ENCODE data around the gene AFAP1. TPM values are rescaled to one million over a fixed set of nuclear protein-coding genes. Genes with fewer than 3 reads are reported as not detected.

AFAP1 gene
- total RNA-seq, 2 donors from 2014 or later: 9.6 to 35.3 TPM

DNA sequence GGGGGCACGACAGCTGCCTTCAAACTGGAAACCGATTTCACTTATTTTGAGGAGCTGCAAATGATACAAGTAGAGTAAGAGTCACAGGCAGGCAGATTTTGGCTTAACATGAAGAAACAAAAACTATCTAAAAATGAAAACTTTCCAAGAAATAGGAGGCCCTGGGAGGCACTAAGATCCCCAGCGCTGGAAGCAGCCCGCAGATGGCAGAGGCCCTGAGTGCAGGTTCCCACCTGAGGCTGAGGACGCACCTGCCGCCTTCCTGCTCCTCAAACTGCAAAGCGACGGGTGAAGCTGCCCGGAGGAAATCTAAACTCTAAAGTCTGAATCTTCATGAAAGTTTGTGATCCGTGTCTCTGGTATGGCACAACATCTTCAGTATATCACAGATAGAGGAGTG lies 138.7 kb downstream of the AFAP1 start:
- H3K27me3 ChIP-seq: no peaks in the 10 kb centered on the region
- WGBS, 2 donors: 88 to 91% methylated on average over 10 of the region's 10 CpGs
- TF ChIP-seq, protein P1, sequence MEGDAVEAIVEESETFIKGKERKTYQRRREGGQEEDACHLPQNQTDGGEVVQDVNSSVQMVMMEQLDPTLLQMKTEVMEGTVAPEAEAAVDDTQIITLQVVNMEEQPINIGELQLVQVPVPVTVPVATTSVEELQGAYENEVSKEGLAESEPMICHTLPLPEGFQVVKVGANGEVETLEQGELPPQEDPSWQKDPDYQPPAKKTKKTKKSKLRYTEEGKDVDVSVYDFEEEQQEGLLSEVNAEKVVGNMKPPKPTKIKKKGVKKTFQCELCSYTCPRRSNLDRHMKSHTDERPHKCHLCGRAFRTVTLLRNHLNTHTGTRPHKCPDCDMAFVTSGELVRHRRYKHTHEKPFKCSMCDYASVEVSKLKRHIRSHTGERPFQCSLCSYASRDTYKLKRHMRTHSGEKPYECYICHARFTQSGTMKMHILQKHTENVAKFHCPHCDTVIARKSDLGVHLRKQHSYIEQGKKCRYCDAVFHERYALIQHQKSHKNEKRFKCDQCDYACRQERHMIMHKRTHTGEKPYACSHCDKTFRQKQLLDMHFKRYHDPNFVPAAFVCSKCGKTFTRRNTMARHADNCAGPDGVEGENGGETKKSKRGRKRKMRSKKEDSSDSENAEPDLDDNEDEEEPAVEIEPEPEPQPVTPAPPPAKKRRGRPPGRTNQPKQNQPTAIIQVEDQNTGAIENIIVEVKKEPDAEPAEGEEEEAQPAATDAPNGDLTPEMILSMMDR (IDR thresholded peaks at IDR 0.05): no peak
- TF ChIP-seq POLR2A (IDR thresholded peaks at IDR 0.05): no peak
- no peak for ATAC-seq
- H3K4me3 ChIP-seq: no peak overlapping the region
- H3K4me1 ChIP-seq: peaks cover 19% of the 10 kb centered on the region
- H3K27ac ChIP-seq: no peak overlapping the region
- intact Hi-C loops (cut with DNase I): loop anchor here (5.0 kb wide), 1 partner anchor 181 kb away; no protein-coding TSS in a partner anchor
- no peaks in the 10 kb centered on the region for H3K9me3 ChIP-seq
- no peaks in the 10 kb centered on the region for H3K36me3 ChIP-seq (replicated peaks in 1 of 2; ENCODE audit: insufficient read depth in 1 of 2, low read depth in 2 of 2)
- DNase-seq: no peak

DNA sequence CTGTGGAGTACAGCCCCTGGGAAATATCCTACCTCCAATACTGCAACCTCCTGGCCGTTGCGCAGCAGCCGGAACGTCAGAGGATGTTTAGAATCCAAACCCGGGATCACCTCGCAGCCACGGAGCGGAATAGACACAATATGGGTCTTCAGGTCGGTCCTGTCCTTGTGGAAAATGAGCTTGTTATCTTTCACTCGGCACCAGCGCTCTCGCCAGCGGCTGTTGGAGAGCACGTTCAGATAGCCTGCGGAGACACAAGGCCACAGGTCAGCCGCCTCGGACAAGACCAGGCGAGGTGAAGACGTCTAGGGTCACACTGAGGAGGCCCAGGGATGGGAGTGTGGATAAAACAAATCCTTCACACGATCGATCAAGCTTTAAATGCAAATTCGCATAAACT lies 139.3 kb downstream of the AFAP1 start:
- peaks cover 13% of the 10 kb centered on the region for H3K4me1 ChIP-seq
- TF ChIP-seq, protein P1 (IDR thresholded peaks at IDR 0.05): no peak
- intact Hi-C loops (cut with DNase I): loop anchor here (5.0 kb wide), 1 partner anchor 182 kb away; no protein-coding TSS in a partner anchor
- no peak for ATAC-seq
- H3K4me3 ChIP-seq: no peak overlapping the region
- 85 to 86% methylated on average over 22 of the region's 22 CpGs for WGBS, 2 donors
- no peaks in the 10 kb centered on the region for H3K9me3 ChIP-seq
- H3K36me3 ChIP-seq (replicated peaks in 1 of 2; ENCODE audit: insufficient read depth in 1 of 2, low read depth in 2 of 2): no peaks in the 10 kb centered on the region
- no peaks in the 10 kb centered on the region for H3K27me3 ChIP-seq
- no peak overlapping the region for H3K27ac ChIP-seq
- no peak for DNase-seq

DNA sequence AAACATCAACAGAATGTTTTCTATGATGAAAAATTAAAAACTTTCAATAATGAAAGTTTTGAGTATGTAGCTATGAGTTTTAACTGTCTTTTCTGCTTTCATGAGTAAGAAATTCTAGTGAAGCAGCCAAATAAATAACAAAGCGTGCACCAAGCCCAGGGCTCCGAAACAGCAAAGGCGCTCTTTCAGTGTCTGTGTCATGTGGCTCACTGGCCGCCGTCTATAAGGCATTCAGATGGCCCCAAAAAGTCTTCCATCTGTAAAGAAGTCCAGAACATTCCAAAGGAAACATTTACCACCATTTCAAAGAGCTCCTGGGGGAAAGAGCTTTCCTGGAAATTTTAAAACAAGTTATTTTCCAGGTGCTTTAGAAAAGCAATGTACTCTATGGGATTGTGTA lies 139.9 kb downstream of the AFAP1 start:
- H3K27ac ChIP-seq: no peak overlapping the region
- H3K4me3 ChIP-seq: no peak overlapping the region
- no peak for TF ChIP-seq POLR2A (IDR thresholded peaks at IDR 0.05)
- TF ChIP-seq, protein P1 (IDR thresholded peaks at IDR 0.05): no peak
- ATAC-seq (no peak), DNase-seq (no peak)
- intact Hi-C loops (cut with DNase I): loop anchor here (5.0 kb wide), 1 partner anchor 183 kb away; no protein-coding TSS in a partner anchor
- 88 to 90% methylated on average over 5 of the region's 5 CpGs for WGBS, 2 donors
- no peaks in the 10 kb centered on the region for H3K9me3 ChIP-seq
- H3K36me3 ChIP-seq (replicated peaks in 1 of 2; ENCODE audit: insufficient read depth in 1 of 2, low read depth in 2 of 2): no peaks in the 10 kb centered on the region
- no peaks in the 10 kb centered on the region for H3K27me3 ChIP-seq
- H3K4me1 ChIP-seq: peaks cover 6% of the 10 kb centered on the region

DNA sequence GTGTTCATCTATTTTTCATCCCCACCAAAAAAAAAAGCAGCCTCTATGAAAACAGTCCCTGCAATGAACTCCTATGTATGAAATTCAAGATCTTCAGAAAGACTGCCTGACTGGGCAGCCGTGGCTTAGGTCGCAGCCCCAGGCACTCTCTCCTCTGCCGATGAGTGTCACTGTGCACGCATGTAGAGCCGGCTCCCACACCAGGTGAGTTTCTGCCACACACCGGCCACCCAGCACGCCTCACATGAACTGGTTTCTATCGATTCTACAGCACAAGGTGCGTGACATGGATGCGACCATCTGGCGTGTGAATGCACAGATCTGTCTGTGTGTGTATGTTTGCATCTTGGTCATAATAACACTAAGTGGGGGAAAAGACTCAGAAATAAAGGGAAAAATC lies 140.4 kb downstream of the AFAP1 start:
- Histone ChIP-seq H3K4me1 (peaks cover 2% of the 10 kb centered on the region), H3K9me3 (no peaks in the 10 kb centered on the region), H3K27me3 (no peaks in the 10 kb centered on the region), H3K36me3 (replicated peaks in 1 of 2; ENCODE audit: insufficient read depth in 1 of 2, low read depth in 2 of 2) (no peaks in the 10 kb centered on the region), H3K27ac (no peak overlapping the region), H3K4me3 (no peak overlapping the region)
- ATAC-seq (no peak), DNase-seq (no peak)
- WGBS, 2 donors: 92 to 93% methylated on average over 11 of the region's 11 CpGs
- TF ChIP-seq, protein P1 (IDR thresholded peaks at IDR 0.05): no peak
- TF ChIP-seq POLR2A (IDR thresholded peaks at IDR 0.05): no peak
- intact Hi-C loops (cut with DNase I): no loop called here

- no peak overlapping the region for H3K27ac ChIP-seq
- ATAC-seq (no peak), DNase-seq (no peak)
- H3K36me3 ChIP-seq (replicated peaks in 1 of 2; ENCODE audit: insufficient read depth in 1 of 2, low read depth in 2 of 2): no peaks in the 10 kb centered on the region
- no peaks in the 10 kb centered on the region for H3K9me3 ChIP-seq
- TF ChIP-seq, protein P1 (IDR thresholded peaks at IDR 0.05): no peak
- TF ChIP-seq POLR2A (IDR thresholded peaks at IDR 0.05): no peak
- intact Hi-C loops (cut with DNase I): no loop called here
- 91 to 95% methylated on average over 12 to 18 of the region's 18 CpGs for WGBS, 2 donors
- no peak overlapping the region for H3K4me3 ChIP-seq
- no peaks in the 10 kb centered on the region for H3K4me1 ChIP-seq
- no peaks in the 10 kb centered on the region for H3K27me3 ChIP-seq
These were observed 141.3 kb downstream of the AFAP1 start for GRCh38 chr4:7798178-7798995.
